T-cell (primary cell): ENCODE data around the gene CD22. TPM values are rescaled to one million over a fixed set of nuclear protein-coding genes. Genes with fewer than 3 reads are reported as not detected.

Source experiments
- ATAC-seq, 4 experiments: fragments of 200-7000 bp in 3 of 4; fragments of 150-1000 bp in 1 of 4; cut with Tn5 transposase; replicated peaks in 1 of 4; 1 replicate in 3 of 4; 2 replicates in 1 of 4; pipeline ENCODE4 v1.10.0; 2021; ENCODE audit warnings: moderate library complexity in 3 of 4, mild to moderate bottlenecking in 2 of 4, moderate number of reproducible peaks in 1 of 4
- CTCF ChIA-PET, 2 donors: fragments of 300-600 bp; sonication (Branson Sonifier 250); formaldehyde crosslinking; loops; one replicate each; lab custom pipeline; 2022; ENCODE audit warnings: antibody characterized with exemption in 2 of 2; lab: Charles Lee
- POLR2A ChIA-PET, 2 donors: fragments of 300-600 bp; sonication (Branson Sonifier 250); formaldehyde crosslinking; loops; one replicate each; lab custom pipeline; 2022; ENCODE audit warnings: antibody characterized with exemption in 2 of 2; lab: Charles Lee
- DNase-seq, 35 experiments: peaks; one replicate each; pipeline versions ENCODE4 v3.0.0 to v3.0.0-alpha.2; 2013 to 2023
- H3K27ac ChIP-seq: one replicate; pipeline ENCODE4 v1.5.1; 2013; ENCODE audit warnings: low read length
- H3K27me3 ChIP-seq, 2 experiments: replicated peaks in 1 of 2; 1 replicate in 1 of 2; 2 replicates in 1 of 2; pipeline versions ENCODE4 v1.6.1 to v1.7.0; 2013; ENCODE audit warnings: low read length in 1 of 2, mixed read lengths in 1 of 2; ENCODE audit not compliant: control insufficient read depth in 2 of 2, insufficient read depth in 2 of 2; ENCODE audit errors: extremely low read depth in 1 of 2
- H3K36me3 ChIP-seq, 2 donors: 1 replicate in 1 of 2; 2 replicates in 1 of 2; pipeline versions ENCODE4 v1.6.1 to v1.7.0; 2013; ENCODE audit warnings: low read length in 1 of 2; ENCODE audit not compliant: control insufficient read depth in 2 of 2, insufficient read depth in 1 of 2; ENCODE audit errors: extremely low read depth in 1 of 2
- H3K4me1 ChIP-seq, 2 experiments: 1 replicate in 1 of 2; 2 replicates in 1 of 2; pipeline versions ENCODE4 v1.6.1 to v1.7.0; 2013; ENCODE audit warnings: low read length in 2 of 2, mixed read lengths in 1 of 2; ENCODE audit not compliant: insufficient read depth in 2 of 2, control insufficient read depth in 1 of 2; ENCODE audit errors: extremely low read depth in 1 of 2
- H3K4me3 ChIP-seq, 2 donors: 1 replicate in 1 of 2; 2 replicates in 1 of 2; pipeline versions ENCODE4 v1.5.1 to v1.7.0; 2013; ENCODE audit warnings: mild to moderate bottlenecking in 2 of 2, low read length in 1 of 2, moderate library complexity in 1 of 2; ENCODE audit not compliant: control insufficient read depth in 1 of 2; ENCODE audit errors: extremely low read depth in 1 of 2
- H3K9me3 ChIP-seq: 2 replicates; pipeline ENCODE4 v1.7.0; 2013
- H3K27ac Mint-ChIP-seq, 2 donors: one replicate each; pipeline ENCODE4 v1.8.0; 2020 to 2021; ENCODE audit warnings: mild to moderate bottlenecking in 2 of 2, mixed read lengths in 2 of 2
- H3K27me3 Mint-ChIP-seq, 2 donors: one replicate each; pipeline ENCODE4 v1.8.0; 2021 to 2022; ENCODE audit warnings: mixed read lengths in 2 of 2
- H3K36me3 Mint-ChIP-seq: one replicate; pipeline ENCODE4 v1.8.0; 2021; ENCODE audit warnings: mixed read lengths
- H3K4me1 Mint-ChIP-seq, 3 donors: one replicate each; pipeline ENCODE4 v1.8.0; 2020 to 2022; ENCODE audit warnings: mixed read lengths in 3 of 3, mild to moderate bottlenecking in 1 of 3
- H3K4me3 Mint-ChIP-seq, 3 donors: one replicate each; pipeline ENCODE4 v1.8.0; 2020 to 2022; ENCODE audit warnings: mild to moderate bottlenecking in 3 of 3, mixed read lengths in 3 of 3, moderate library complexity in 3 of 3
- H3K9me3 Mint-ChIP-seq, 3 donors: one replicate each; pipeline ENCODE4 v1.8.0; 2020 to 2022; ENCODE audit warnings: mixed read lengths in 3 of 3
- WGBS: methylation state at CpG from one replicate; pipeline ENCODE4 v1.1.5; 2013; ENCODE audit warnings: missing lambda C conversion rate; ENCODE audit not compliant: insufficient coverage; 5-methylcytosine and 5-hydroxymethylcytosine counted together
- total RNA-seq, 35 experiments: library from RNA in 6 of 35; stranded (reverse) in 6 of 35; fragments of 120-200 nt in 1 of 35; gene quantifications; one replicate each; pipeline versions ENCODE4 v1.2.1 to v1.2.4 and lab custom pipeline; 2013 to 2026

Gene CD22
- total RNA-seq, 5 donors from 2014 or later (not counting 1 experiment from before 2014, with no cell fraction given): 6.6 to 25.7 (median 8.7) TPM

DNA sequence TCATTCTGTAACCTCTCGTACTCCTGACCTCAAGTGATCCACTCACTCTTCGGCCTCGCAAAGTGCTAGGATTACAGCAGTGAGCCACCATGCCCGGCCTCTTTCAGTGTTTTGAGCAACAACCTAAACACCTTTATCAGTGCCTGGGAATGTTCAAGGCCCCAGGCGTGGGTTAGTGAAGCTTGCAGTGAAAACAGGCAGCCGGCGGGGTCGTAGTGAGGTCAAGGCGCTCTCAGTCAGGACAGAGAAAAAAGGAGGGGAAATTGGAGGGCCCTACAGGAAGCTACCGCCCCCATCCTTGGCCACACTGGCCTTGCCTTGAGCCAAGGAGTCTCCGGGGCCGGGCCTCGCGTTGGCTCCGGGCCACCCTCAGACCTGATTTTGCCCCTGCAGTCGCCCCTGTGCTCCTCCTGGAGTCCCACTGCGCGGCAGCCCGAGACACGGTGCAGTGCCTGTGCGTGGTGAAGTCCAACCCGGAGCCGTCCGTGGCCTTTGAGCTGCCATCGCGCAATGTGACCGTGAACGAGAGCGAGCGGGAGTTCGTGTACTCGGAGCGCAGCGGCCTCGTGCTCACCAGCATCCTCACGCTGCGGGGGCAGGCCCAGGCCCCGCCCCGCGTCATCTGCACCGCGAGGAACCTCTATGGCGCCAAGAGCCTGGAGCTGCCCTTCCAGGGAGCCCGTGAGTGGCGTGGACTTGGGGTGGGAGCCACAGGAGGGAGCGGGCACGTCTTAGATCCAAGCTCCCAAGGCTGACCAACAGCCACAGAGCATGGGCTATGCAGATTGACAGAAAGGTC is 19.3 kb upstream of the CD22 start:
- H3K9me3 ChIP-seq: no peaks in the 10 kb centered on the region
- peaks cover 0 to 2% (median 0%) of the 10 kb centered on the region in 3 donors for H3K4me1 Mint-ChIP-seq
- no peak overlapping the region for H3K4me3 ChIP-seq
- H3K27ac ChIP-seq: no peak overlapping the region
- POLR2A ChIA-PET: no interaction called here
- CTCF ChIA-PET: no interaction called here
- H3K36me3 Mint-ChIP-seq: no peaks in the 10 kb centered on the region
- H3K9me3 Mint-ChIP-seq: no peaks in the 10 kb centered on the region
- H3K27me3 ChIP-seq: peaks cover 0 to 18% of the 10 kb centered on the region in 2 experiments
- WGBS: 93% methylated on average over 42 of the region's 47 CpGs
- H3K36me3 ChIP-seq: no peaks in the 10 kb centered on the region
- no peaks in the 10 kb centered on the region for H3K27me3 Mint-ChIP-seq
- H3K4me3 Mint-ChIP-seq: no peak overlapping the region
- ATAC-seq (no peak), DNase-seq (no peak)
- H3K4me1 ChIP-seq: no peaks in the 10 kb centered on the region
- no peak overlapping the region for H3K27ac Mint-ChIP-seq

DNA sequence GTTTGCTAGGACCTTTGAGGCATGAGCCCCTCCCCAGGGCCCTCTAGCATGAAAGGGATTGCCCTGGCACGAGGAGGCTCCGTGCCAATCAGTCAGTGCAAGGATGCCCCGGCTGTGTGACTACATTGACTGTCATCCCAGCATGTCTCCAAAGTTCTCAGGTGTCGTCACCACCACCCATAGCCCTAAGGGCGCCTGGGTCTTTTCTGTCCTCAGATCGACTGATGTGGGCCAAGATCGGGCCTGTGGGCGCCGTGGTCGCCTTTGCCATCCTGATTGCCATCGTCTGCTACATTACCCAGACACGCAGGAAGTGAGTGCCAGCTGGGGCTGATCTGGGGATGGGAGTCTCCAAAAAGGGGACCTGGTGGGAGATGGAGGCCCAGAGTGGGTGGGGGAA is 18.7 kb upstream of the CD22 start:
- CTCF ChIA-PET: no interaction called here
- no peaks in the 10 kb centered on the region for H3K9me3 ChIP-seq
- no peaks in the 10 kb centered on the region for H3K27me3 Mint-ChIP-seq
- H3K4me3 ChIP-seq: no peak overlapping the region
- H3K4me1 Mint-ChIP-seq: peaks cover 0 to 2% (median 0%) of the 10 kb centered on the region in 3 donors
- no peak for DNase-seq
- H3K36me3 ChIP-seq: no peaks in the 10 kb centered on the region
- no peaks in the 10 kb centered on the region for H3K9me3 Mint-ChIP-seq
- peak in 2 of 4 experiments; percentile 23 to 42 for ATAC-seq
- H3K27ac Mint-ChIP-seq: peak overlapping the region in 1 of 2 donors; percentile 55
- POLR2A ChIA-PET: no interaction called here
- H3K27me3 ChIP-seq: peaks cover 0 to 18% of the 10 kb centered on the region in 2 experiments
- H3K4me3 Mint-ChIP-seq: no peak overlapping the region
- WGBS: 39% methylated on average over 11 of the region's 12 CpGs
- no peaks in the 10 kb centered on the region for H3K4me1 ChIP-seq
- no peak overlapping the region for H3K27ac ChIP-seq
- H3K36me3 Mint-ChIP-seq: no peaks in the 10 kb centered on the region

- no peaks in the 10 kb centered on the region for H3K27me3 Mint-ChIP-seq
- H3K36me3 Mint-ChIP-seq: no peaks in the 10 kb centered on the region
- peaks cover 0 to 2% (median 0%) of the 10 kb centered on the region in 3 donors for H3K4me1 Mint-ChIP-seq
- Histone ChIP-seq H3K27me3 (peaks cover 0 to 15% of the 10 kb centered on the region in 2 experiments), H3K27ac (no peak overlapping the region), H3K36me3 (no peaks in the 10 kb centered on the region), H3K4me3 (no peak overlapping the region), H3K4me1 (no peaks in the 10 kb centered on the region), H3K9me3 (no peaks in the 10 kb centered on the region)
- ChIA-PET POLR2A (no interaction called here), CTCF (no interaction called here)
- H3K4me3 Mint-ChIP-seq: no peak overlapping the region
- no peak for DNase-seq
- ATAC-seq: no peak
- no peak overlapping the region for H3K27ac Mint-ChIP-seq
- WGBS: 87% methylated on average over 5 of the region's 10 CpGs
- no peaks in the 10 kb centered on the region for H3K9me3 Mint-ChIP-seq
These were observed 18.0 kb upstream of the CD22 start for GRCh38 chr19:35310811-35311465.

- Mint-ChIP-seq H3K36me3 (no peaks in the 10 kb centered on the region), H3K4me1 (peaks cover 0 to 2% (median 0%) of the 10 kb centered on the region in 3 donors), H3K4me3 (no peak overlapping the region), H3K27ac (no peak overlapping the region), H3K9me3 (no peaks in the 10 kb centered on the region), H3K27me3 (no peaks in the 10 kb centered on the region)
- ChIA-PET POLR2A (no interaction called here), CTCF (no interaction called here)
- Histone ChIP-seq H3K27me3 (peaks cover 0 to 15% of the 10 kb centered on the region in 2 experiments), H3K36me3 (no peaks in the 10 kb centered on the region), H3K4me3 (no peak overlapping the region), H3K27ac (no peak overlapping the region), H3K4me1 (no peaks in the 10 kb centered on the region), H3K9me3 (no peaks in the 10 kb centered on the region)
- no peak for ATAC-seq
- no peak for DNase-seq
- WGBS: 90% methylated on average over 12 of the region's 21 CpGs
These were observed 16.9 kb upstream of the CD22 start for GRCh38 chr19:35311901-35312665.

DNA sequence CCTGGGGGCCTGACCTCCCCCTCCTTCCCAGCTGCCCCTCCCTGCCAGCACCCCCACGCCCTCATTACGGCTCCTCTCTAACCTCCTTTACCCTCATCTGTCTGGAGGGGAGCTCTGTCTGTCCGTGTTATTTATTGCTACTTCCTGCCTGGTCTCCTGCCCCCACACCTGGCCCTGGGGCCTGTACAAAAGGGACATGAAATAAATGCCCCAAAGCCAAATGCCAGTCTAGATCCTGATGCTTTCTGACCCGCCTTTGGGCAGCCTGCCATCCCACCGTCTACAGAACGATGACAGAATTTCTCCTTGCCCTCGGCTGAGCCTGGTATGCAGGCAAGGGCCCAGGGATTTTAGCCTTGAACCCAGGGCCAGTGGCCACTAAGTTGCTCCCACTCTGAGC is 15.4 kb upstream of the CD22 start:
- H3K27ac Mint-ChIP-seq: no peak overlapping the region

GRCh38 chr19:35314031-35314430 is 15.0 kb upstream of the CD22 start:
- H3K4me3 ChIP-seq: no peak overlapping the region
- Mint-ChIP-seq H3K36me3 (no peaks in the 10 kb centered on the region), H3K27me3 (peaks cover 0 to 5% of the 10 kb centered on the region in 2 donors), H3K4me1 (peaks cover 0 to 9% (median 5%) of the 10 kb centered on the region in 3 donors), H3K4me3 (no peak overlapping the region), H3K9me3 (no peaks in the 10 kb centered on the region), H3K27ac (no peak overlapping the region)
- DNase-seq (no peak), ATAC-seq (no peak)
- no peaks in the 10 kb centered on the region for H3K36me3 ChIP-seq
- WGBS: 89% methylated on average over 5 of the region's 8 CpGs
- ChIA-PET CTCF (interaction anchor here in 1 of 2 donors (0.6 kb wide), 1 partner anchor 130 kb away, joined by 3 read pairs; no protein-coding TSS in a partner anchor), POLR2A (no interaction called here)
- H3K4me1 ChIP-seq: no peaks in the 10 kb centered on the region
- H3K27ac ChIP-seq: no peak overlapping the region
- no peaks in the 10 kb centered on the region for H3K9me3 ChIP-seq
- H3K27me3 ChIP-seq: peaks cover 0 to 20% of the 10 kb centered on the region in 2 experiments

More for the DNA sequence above, 15.4 kb upstream of the CD22 start:
- Histone ChIP-seq H3K27me3 (peaks cover 0 to 16% of the 10 kb centered on the region in 2 experiments), H3K4me3 (no peak overlapping the region), H3K36me3 (no peaks in the 10 kb centered on the region), H3K9me3 (no peaks in the 10 kb centered on the region), H3K4me1 (no peaks in the 10 kb centered on the region), H3K27ac (no peak overlapping the region)
- POLR2A ChIA-PET: no interaction called here
- no peak for ATAC-seq
- peaks cover 0 to 2% of the 10 kb centered on the region in 2 donors for H3K27me3 Mint-ChIP-seq
- H3K36me3 Mint-ChIP-seq: no peaks in the 10 kb centered on the region
- no peak overlapping the region for H3K4me3 Mint-ChIP-seq
- DNase-seq: no peak
- CTCF ChIA-PET: no interaction called here
- H3K4me1 Mint-ChIP-seq: peaks cover 0 to 5% (median 2%) of the 10 kb centered on the region in 3 donors
- 47% methylated on average over 5 of the region's 7 CpGs for WGBS
- no peaks in the 10 kb centered on the region for H3K9me3 Mint-ChIP-seq
